Parathyroid adenoma (tissue), 2 donors: Measurements from ENCODE around the gene BCKDK.
A peak's percentile ranks its signal among the peaks of the same experiment; 100 is the strongest.

ENCODE experiments used
- H2AFZ ChIP-seq: fragments of 300-600 bp; sonication (generic); one replicate; pipeline ENCODE4 v1.7.0; 2017; ENCODE audit warnings: antibody characterized with exemption, mild to moderate bottlenecking
- H3K27ac ChIP-seq: fragments of 300-600 bp; sonication (generic); one replicate; pipeline ENCODE4 v1.7.0; 2017
- H3K27me3 ChIP-seq: fragments of 300-600 bp; sonication (generic); one replicate; pipeline ENCODE4 v1.7.0; 2017; ENCODE audit warnings: low read length; ENCODE audit not compliant: control insufficient read depth, insufficient read depth
- H3K36me3 ChIP-seq: fragments of 300-600 bp; sonication (generic); one replicate; pipeline ENCODE4 v1.7.0; 2017; ENCODE audit warnings: low read length; ENCODE audit not compliant: control insufficient read depth, insufficient read depth
- H3K4me1 ChIP-seq: fragments of 300-600 bp; sonication (generic); one replicate; pipeline ENCODE4 v1.7.0; 2017; ENCODE audit warnings: control low read depth
- H3K4me2 ChIP-seq: fragments of 300-600 bp; sonication (generic); one replicate; pipeline ENCODE4 v1.7.0; 2017; ENCODE audit warnings: low read length
- H3K4me3 ChIP-seq: fragments of 300-600 bp; sonication (generic); one replicate; pipeline ENCODE4 v1.7.0; 2017; ENCODE audit warnings: low read depth, low read length
- H3K79me2 ChIP-seq: fragments of 300-600 bp; sonication (generic); one replicate; pipeline ENCODE4 v1.7.0; 2017; ENCODE audit warnings: control low read depth
- H3K9ac ChIP-seq: fragments of 300-600 bp; sonication (generic); one replicate; pipeline ENCODE4 v1.7.0; 2017; ENCODE audit warnings: mild to moderate bottlenecking
- H3K9me3 ChIP-seq: fragments of 300-600 bp; sonication (generic); one replicate; pipeline ENCODE4 v1.7.0; 2017; ENCODE audit warnings: low read length; ENCODE audit not compliant: control insufficient read depth
- CTCF ChIP-seq: fragments of 300-600 bp; sonication (generic); IDR thresholded peaks from one replicate; pipeline ENCODE4 v1.7.0; 2017; ENCODE audit warnings: antibody characterized with exemption, mild to moderate bottlenecking
- donor health status: primary hyperparathyroidism.

Gene BCKDK

GRCh38 chr16:31072540-31073141, 35.5 kb upstream of the BCKDK start:
- no peaks in the 10 kb centered on the region for H3K27me3 ChIP-seq
- no peak for TF ChIP-seq CTCF

GRCh38 chr16:31073142-31073969, 34.8 kb upstream of the BCKDK start:
- no peaks in the 10 kb centered on the region for H3K27me3 ChIP-seq
- no peaks in the 10 kb centered on the region for H3K9me3 ChIP-seq
- peak overlapping the region; percentile 90 for H3K4me2 ChIP-seq
- peaks cover 2% of the 10 kb centered on the region for H3K4me1 ChIP-seq
- no peak for TF ChIP-seq CTCF
- peak overlapping the region; percentile 90 for H3K4me3 ChIP-seq
- H3K9ac ChIP-seq: peak overlapping the region; percentile 41
- no peaks in the 10 kb centered on the region for H3K36me3 ChIP-seq
- peak overlapping the region; percentile 86 for H3K27ac ChIP-seq
- H2AFZ ChIP-seq: peak overlapping the region; percentile 97
- peaks cover 4% of the 10 kb centered on the region for H3K79me2 ChIP-seq

More at GRCh38 chr16:31072540-31073141, 35.5 kb upstream of the BCKDK start:
- H3K9ac ChIP-seq: peak overlapping the region; percentile 41
- peak overlapping the region; percentile 97 for H2AFZ ChIP-seq
- peak overlapping the region; percentile 90 for H3K4me2 ChIP-seq
- peak overlapping the region; percentile 86 for H3K27ac ChIP-seq
- H3K4me3 ChIP-seq: peak overlapping the region; percentile 90
- H3K4me1 ChIP-seq: peaks cover 2% of the 10 kb centered on the region
- peaks cover 2% of the 10 kb centered on the region for H3K79me2 ChIP-seq
- no peaks in the 10 kb centered on the region for H3K36me3 ChIP-seq
- H3K9me3 ChIP-seq: no peaks in the 10 kb centered on the region

GRCh38 chr16:31073970-31074813, 34.0 kb upstream of the BCKDK start, which contains the start of the genes ZNF646 and ZNF668:
ZNF646 (plus strand) TSS chr16:31074422; CDS start chr16:31076325, 1,903 bp downstream.
ZNF668 (minus strand) TSS chr16:31074240; CDS start chr16:31064459, 9,781 bp downstream.
- Histone ChIP-seq H3K4me3 (peak within 1 kb of the TSS; percentile 90), H3K4me1 (peaks cover 2% of the 10 kb centered on the region), H3K9me3 (no peaks in the 10 kb centered on the region), H3K27me3 (no peaks in the 10 kb centered on the region), H3K36me3 (no peaks in the 10 kb centered on the region), H3K9ac (peak within 1 kb of the TSS; percentile 81), H2AFZ (peak within 1 kb of the TSS; percentile 97), H3K4me2 (peak within 1 kb of the TSS; percentile 90), H3K79me2 (peaks cover 10% of the 10 kb centered on the region), H3K27ac (peak within 1 kb of the TSS; percentile 86)
- no peak for TF ChIP-seq CTCF

- H3K79me2 ChIP-seq: peaks cover 10% of the 10 kb centered on the region
- peak overlapping the region; percentile 90 for H3K4me3 ChIP-seq
- no peak for TF ChIP-seq CTCF
- H3K4me1 ChIP-seq: peaks cover 2% of the 10 kb centered on the region
- no peaks in the 10 kb centered on the region for H3K27me3 ChIP-seq
- no peak overlapping the region for H3K9ac ChIP-seq
- no peaks in the 10 kb centered on the region for H3K9me3 ChIP-seq
- peak overlapping the region; percentile 86 for H3K27ac ChIP-seq
- no peaks in the 10 kb centered on the region for H3K36me3 ChIP-seq
- H3K4me2 ChIP-seq: peak overlapping the region; percentile 90
- H2AFZ ChIP-seq: peak overlapping the region; percentile 89
These were observed 33.4 kb upstream of the BCKDK start for GRCh38 chr16:31074814-31075183.
